PC-3 (cell line): ENCODE measurements around the gene CYSLTR1. TPM values are rescaled to one million over a fixed set of nuclear protein-coding genes. Genes with fewer than 3 reads are reported as not detected.

Experiments
- ATAC-seq: fragments of 200-7000 bp; cut with Tn5 transposase; 2 replicates; pipeline ENCODE4 v1.9.1; 2020; ENCODE audit warnings: mild to moderate bottlenecking, moderate library complexity
- BruUV-seq: library from RNA; stranded (reverse); fragments of 400-500 nt; replicated peaks from 2 replicates; lab custom pipeline; 2021; lab: Mats Ljungman, UMichigan
- CTCF ChIA-PET: fragments of 300-600 bp; sonication (Branson Sonifier 250); formaldehyde crosslinking; loops from one replicate; lab custom pipeline; 2022; ENCODE audit warnings: antibody characterized with exemption; lab: Charles Lee
- POLR2A ChIA-PET: fragments of 300-600 bp; sonication (Branson Sonifier 250); formaldehyde crosslinking; loops from one replicate; lab custom pipeline; 2022; ENCODE audit warnings: antibody characterized with exemption; ENCODE audit not compliant: unreplicated experiment; lab: Charles Lee
- DNase-seq: peaks from one replicate; pipeline ENCODE4 v3.0.0-alpha.2; 2015
- H2AFZ ChIP-seq: fragments of 300-600 bp; sonication (generic); 2 replicates; pipeline ENCODE4 v1.6.0; 2016; ENCODE audit warnings: antibody characterized with exemption, low read length
- H3F3A ChIP-seq: fragments of 300-600 bp; sonication (generic); one replicate; pipeline ENCODE4 v1.6.0; 2017; ENCODE audit warnings: antibody characterized with exemption, low read length, control low read depth, mild to moderate bottlenecking; ENCODE audit not compliant: unreplicated experiment
- H3K27ac ChIP-seq: fragments of 300-600 bp; sonication (generic); 2 replicates; pipeline ENCODE4 v1.5.1; 2016; ENCODE audit warnings: mild to moderate bottlenecking, low read length
- H3K27me3 ChIP-seq: fragments of 300-600 bp; sonication (generic); 2 replicates; pipeline ENCODE4 v1.6.1; 2016; ENCODE audit warnings: low read length, mixed read lengths
- H3K36me3 ChIP-seq: fragments of 300-600 bp; sonication (generic); 2 replicates; pipeline ENCODE4 v1.6.1; 2016; ENCODE audit warnings: low read depth, mixed run types, low read length, mixed read lengths
- H3K4me1 ChIP-seq: fragments of 300-600 bp; sonication (generic); 2 replicates; pipeline ENCODE4 v1.5.1; 2016; ENCODE audit warnings: low read length; ENCODE audit not compliant: insufficient read depth
- H3K4me2 ChIP-seq: fragments of 300-600 bp; sonication (generic); 2 replicates; pipeline ENCODE4 v1.6.0; 2016; ENCODE audit warnings: low read length
- H3K4me3 ChIP-seq: fragments of 300-600 bp; sonication (generic); 2 replicates; pipeline ENCODE4 v1.5.1; 2016; ENCODE audit warnings: mild to moderate bottlenecking, low read length, mixed read lengths
- H3K79me2 ChIP-seq: fragments of 300-600 bp; sonication (generic); 2 replicates; pipeline ENCODE4 v1.6.1; 2017; ENCODE audit warnings: low read length, mixed read lengths
- H3K9ac ChIP-seq: fragments of 300-600 bp; sonication (generic); 2 replicates; pipeline ENCODE4 v1.6.0; 2016; ENCODE audit warnings: mild to moderate bottlenecking, low read length
- H3K9me2 ChIP-seq: fragments of 300-600 bp; sonication (generic); replicated peaks from 2 replicates; pipeline ENCODE4 v1.6.1; 2016; ENCODE audit warnings: mixed run types, low read length, mixed read lengths
- H3K9me3 ChIP-seq: fragments of 300-600 bp; sonication (generic); 2 replicates; pipeline ENCODE4 v1.6.1; 2016; ENCODE audit warnings: low read length, mixed read lengths
- H4K20me1 ChIP-seq: fragments of 300-600 bp; sonication (generic); 2 replicates; pipeline ENCODE4 v1.6.1; 2016; ENCODE audit warnings: low read length, mixed read lengths
- CTCF ChIP-seq: fragments of 300-600 bp; sonication (generic); conservative IDR thresholded peaks from 2 replicates; pipeline ENCODE4 v1.5.1; 2017; ENCODE audit warnings: antibody characterized with exemption, low read depth, mild to moderate bottlenecking, low read length
- EZH2 ChIP-seq: fragments of 300-600 bp; sonication (generic); IDR thresholded peaks from one replicate; pipeline ENCODE4 v1.6.1; 2017; ENCODE audit warnings: antibody characterized with exemption, mild to moderate bottlenecking, low read length; ENCODE audit not compliant: unreplicated experiment
- EZH2phosphoT487 ChIP-seq: fragments of 300-600 bp; sonication (generic); IDR thresholded peaks from 2 replicates; pipeline ENCODE4 v1.6.1; 2018; ENCODE audit warnings: mild to moderate bottlenecking, antibody characterized with exemption, low read length, borderline replicate concordance
- intact Hi-C: fragments of 100-400 bp; cut with micrococcal nuclease; formaldehyde crosslinking; loops from 2 replicates; pipeline ENCODE4 v1.9.0; 2023
- total RNA-seq: library from RNA; depleted of rRNA; stranded (reverse); fragments of >200 nt; gene quantifications from 2 replicates; pipeline ENCODE4 v1.2.3, GENCODE V29; 2014

CYSLTR1 gene
- total RNA-seq, 1 experiment from 2014 or later = not detected

- H3K9ac ChIP-seq = no peak overlapping the region
- CTCF ChIA-PET = no interaction called here
- H3K79me2 ChIP-seq = no peaks in the 10 kb centered on the region
- ATAC-seq (peak; percentile 60), DNase-seq (no peak)
- no peaks in the 10 kb centered on the region for H3K9me3 ChIP-seq
- no peaks in the 10 kb centered on the region; the same call in 1 of the 2 replicates for H3K4me1 ChIP-seq
- H3K36me3 ChIP-seq = no peaks in the 10 kb centered on the region
- no peaks in the 10 kb centered on the region for H3F3A ChIP-seq
- no peak overlapping the region for H3K4me2 ChIP-seq
- POLR2A ChIA-PET = no interaction called here
- H3K9me2 ChIP-seq = no peaks in the 10 kb centered on the region
- intact Hi-C loops = loop anchor here (5.0 to 10.0 kb wide), 2 partner anchors 47 to 185 kb away; no protein-coding TSS in a partner anchor
- no peak overlapping the region for H2AFZ ChIP-seq
- no peaks in the 10 kb centered on the region for H4K20me1 ChIP-seq
- TF ChIP-seq CTCF (no peak), EZH2 (no peak), EZH2phosphoT487 (no peak)
- no peak overlapping the region for H3K4me3 ChIP-seq
- no TSS peak for BruUV-seq
- H3K27me3 ChIP-seq = no peaks in the 10 kb centered on the region
- no peak overlapping the region for H3K27ac ChIP-seq
These were observed 2.7 kb upstream of the CYSLTR1 start for GRCh38 chrX:78330068-78330467.

DNA sequence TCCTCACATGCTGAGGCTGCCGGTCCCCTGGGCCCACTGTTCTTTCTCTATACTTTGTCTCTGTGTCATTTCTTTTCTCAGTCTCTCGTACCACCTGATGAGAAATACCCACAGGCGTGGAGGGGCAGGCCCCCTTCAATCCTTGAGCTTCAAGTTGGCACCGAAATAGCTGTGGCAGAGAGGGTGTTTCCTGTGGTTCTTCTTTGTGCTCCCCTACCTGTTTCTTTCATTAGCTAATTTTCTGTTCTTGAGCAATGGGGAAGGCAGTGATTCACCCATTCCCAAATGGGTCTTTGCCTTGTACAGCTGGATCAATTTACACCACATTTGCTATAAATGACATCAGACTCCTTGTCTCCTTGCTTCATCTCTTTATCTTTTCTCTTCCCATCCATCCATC, 2.1 kb upstream of the CYSLTR1 start:
- Histone ChIP-seq H3K79me2 (no peaks in the 10 kb centered on the region), H4K20me1 (no peaks in the 10 kb centered on the region), H3K27ac (no peak overlapping the region), H3K27me3 (no peaks in the 10 kb centered on the region), H2AFZ (no peak overlapping the region), H3K9me2 (no peaks in the 10 kb centered on the region), H3K4me1 (no peaks in the 10 kb centered on the region; the same call in 1 of the 2 replicates), H3K9ac (no peak overlapping the region), H3K9me3 (no peaks in the 10 kb centered on the region), H3K4me2 (no peak overlapping the region), H3K36me3 (no peaks in the 10 kb centered on the region), H3K4me3 (no peak overlapping the region), H3F3A (no peaks in the 10 kb centered on the region)
- intact Hi-C loops = no loop called here
- no peak for ATAC-seq
- CTCF ChIA-PET = no interaction called here
- POLR2A ChIA-PET = no interaction called here
- no peak for DNase-seq
- TF ChIP-seq EZH2 = no peak
- no peak for TF ChIP-seq EZH2phosphoT487
- TF ChIP-seq CTCF = no peak
- BruUV-seq = no TSS peak

DNA sequence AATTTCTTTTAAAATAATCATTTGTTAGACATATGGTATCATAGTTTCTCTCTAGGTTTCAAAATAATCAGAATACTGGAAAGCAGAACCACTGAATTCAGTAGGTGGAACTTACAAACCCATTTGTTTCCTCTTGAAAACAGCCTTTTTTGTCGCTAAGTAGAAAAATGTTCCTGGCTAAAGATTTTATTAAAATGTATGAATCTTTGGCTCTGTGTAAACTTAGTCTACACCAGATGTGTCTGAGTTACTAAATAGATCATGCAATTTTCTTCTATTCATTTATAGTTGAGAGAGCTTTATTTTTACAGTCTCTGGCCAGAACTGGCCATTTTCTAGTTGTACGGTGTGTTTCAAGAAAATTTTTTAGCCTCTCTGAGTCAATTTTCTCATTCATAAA, 1.0 kb downstream of the CYSLTR1 start:
- H3F3A ChIP-seq = no peaks in the 10 kb centered on the region
- BruUV-seq = no TSS peak
- H3K4me2 ChIP-seq = no peak overlapping the region
- ChIA-PET POLR2A (no interaction called here), CTCF (no interaction called here)
- DNase-seq (no peak), ATAC-seq (no peak)
- H3K27me3 ChIP-seq = no peaks in the 10 kb centered on the region
- TF ChIP-seq EZH2 = no peak
- no peak for TF ChIP-seq EZH2phosphoT487
- TF ChIP-seq CTCF = no peak
- H3K27ac ChIP-seq = no peak overlapping the region
- no peak overlapping the region for H3K4me3 ChIP-seq
- no peaks in the 10 kb centered on the region for H3K79me2 ChIP-seq
- peaks cover 4% of the 10 kb centered on the region; the same call in 1 of the 2 replicates for H3K4me1 ChIP-seq
- H4K20me1 ChIP-seq = no peaks in the 10 kb centered on the region
- intact Hi-C loops = no loop called here
- H3K9me3 ChIP-seq = no peaks in the 10 kb centered on the region
- no peak overlapping the region for H3K9ac ChIP-seq
- H3K36me3 ChIP-seq = no peaks in the 10 kb centered on the region
- H3K9me2 ChIP-seq = no peaks in the 10 kb centered on the region
- no peak overlapping the region for H2AFZ ChIP-seq
